Trophoblast cell (in vitro differentiated cells and primary cell): Measurements from ENCODE around the gene KRTAP4-4.

Experiments used
- DNase-seq, 2 donors: peaks; one replicate each; pipeline ENCODE4 v3.0.0-alpha.2; 2016
- H2AFZ ChIP-seq: 2 replicates; pipeline ENCODE4 v1.6.1; 2013; ENCODE audit warnings: low read length, moderate library complexity, mild to moderate bottlenecking; ENCODE audit not compliant: insufficient read depth, poor library complexity
- H2AK5ac ChIP-seq: 2 replicates; pipeline ENCODE4 v1.6.1; 2013; ENCODE audit warnings: mild to moderate bottlenecking, low read length
- H2BK120ac ChIP-seq: 2 replicates; pipeline ENCODE4 v1.6.1; 2013; ENCODE audit warnings: low read length, mild to moderate bottlenecking, moderate library complexity; ENCODE audit not compliant: insufficient read depth, poor library complexity
- H2BK12ac ChIP-seq: 2 replicates; pipeline ENCODE4 v1.6.1; 2013; ENCODE audit warnings: mild to moderate bottlenecking, low read length, moderate library complexity
- H2BK5ac ChIP-seq: 2 replicates; pipeline ENCODE4 v1.6.1; 2013; ENCODE audit warnings: low read length, low read depth, moderate library complexity, mild to moderate bottlenecking; ENCODE audit not compliant: poor library complexity
- H3K14ac ChIP-seq: 2 replicates; pipeline ENCODE4 v1.6.1; 2013; ENCODE audit warnings: mild to moderate bottlenecking, low read length
- H3K18ac ChIP-seq: 2 replicates; pipeline ENCODE4 v1.6.1; 2013; ENCODE audit warnings: mild to moderate bottlenecking, low read length
- H3K23ac ChIP-seq: 2 replicates; pipeline ENCODE4 v1.6.1; 2013; ENCODE audit warnings: low read length
- H3K27ac ChIP-seq: 2 replicates; pipeline ENCODE4 v1.5.1; 2013; ENCODE audit warnings: low read depth, mild to moderate bottlenecking, inconsistent platforms, low read length, moderate library complexity
- H3K27me3 ChIP-seq: 2 replicates; pipeline ENCODE4 v1.6.1; 2013; ENCODE audit warnings: inconsistent platforms, mild to moderate bottlenecking, low read length, moderate library complexity; ENCODE audit not compliant: insufficient read depth
- H3K36me3 ChIP-seq, 2 experiments: 1 replicate in 1 of 2; 2 replicates in 1 of 2; pipeline ENCODE4 v1.6.1; 2013; ENCODE audit warnings: low read length in 2 of 2, mild to moderate bottlenecking in 2 of 2, moderate library complexity in 1 of 2; ENCODE audit not compliant: insufficient read depth in 2 of 2, control insufficient read depth in 1 of 2
- H3K4ac ChIP-seq: 2 replicates; pipeline ENCODE4 v1.6.1; 2013; ENCODE audit warnings: low read depth, mild to moderate bottlenecking, low read length, moderate library complexity
- H3K4me1 ChIP-seq, 2 experiments: 1 replicate in 1 of 2; 2 replicates in 1 of 2; pipeline ENCODE4 v1.6.1; 2013; ENCODE audit warnings: low read length in 2 of 2, mild to moderate bottlenecking in 2 of 2, moderate library complexity in 1 of 2; ENCODE audit not compliant: insufficient read depth in 2 of 2, control insufficient read depth in 1 of 2
- H3K4me2 ChIP-seq: 2 replicates; pipeline ENCODE4 v1.6.1; 2013; ENCODE audit warnings: inconsistent platforms, mild to moderate bottlenecking, low read length, moderate library complexity
- H3K4me3 ChIP-seq: 2 replicates; pipeline ENCODE4 v1.5.1; 2013; ENCODE audit warnings: mild to moderate bottlenecking, low read depth, low read length, inconsistent platforms
- H3K79me1 ChIP-seq: one replicate; pipeline ENCODE4 v1.6.1; 2013; ENCODE audit warnings: low read length
- H3K79me2 ChIP-seq: 2 replicates; pipeline ENCODE4 v1.6.1; 2013; ENCODE audit warnings: low read length, mild to moderate bottlenecking; ENCODE audit not compliant: control insufficient read depth, insufficient read depth, poor library complexity
- H3K9ac ChIP-seq: 2 replicates; pipeline ENCODE4 v1.6.1; 2013; ENCODE audit warnings: mild to moderate bottlenecking, low read length
- H3K9me3 ChIP-seq: 2 replicates; pipeline ENCODE4 v1.6.1; 2013; ENCODE audit warnings: low read depth, mild to moderate bottlenecking, control low read depth, inconsistent platforms, low read length; ENCODE audit not compliant: insufficient read depth
- H4K12ac ChIP-seq: 2 replicates; pipeline ENCODE4 v1.6.1; 2013; ENCODE audit warnings: low read depth, mild to moderate bottlenecking, low read length, moderate library complexity
- H4K8ac ChIP-seq: 2 replicates; pipeline ENCODE4 v1.6.1; 2013; ENCODE audit warnings: low read depth, mild to moderate bottlenecking, low read length, moderate library complexity
- H4K91ac ChIP-seq: one replicate; pipeline ENCODE4 v1.6.1; 2013; ENCODE audit warnings: low read depth, mild to moderate bottlenecking, low read length, moderate library complexity
- WGBS: extraction: QIAGEN DNeasy Blood & Tissue Kit; methylation state at CpG from one replicate; pipeline ENCODE4 v1.1.7; 2013; ENCODE audit warnings: missing lambda C conversion rate; ENCODE audit not compliant: insufficient read length, insufficient coverage; ENCODE audit errors: extremely low coverage; 5-methylcytosine and 5-hydroxymethylcytosine counted together

The KRTAP4-4 gene

GRCh38 chr17:41178843-41179616 lies 18.5 kb upstream of the KRTAP4-4 start:
- H2BK5ac ChIP-seq, result no peak overlapping the region
- H3K27ac ChIP-seq, result no peak overlapping the region
- no peak overlapping the region for H2BK120ac ChIP-seq
- H3K4ac ChIP-seq, result no peak overlapping the region
- no peak overlapping the region for H3K18ac ChIP-seq
- no peaks in the 10 kb centered on the region for H3K79me1 ChIP-seq
- no peak for DNase-seq
- H3K4me3 ChIP-seq, result no peak overlapping the region
- H3K79me2 ChIP-seq, result no peaks in the 10 kb centered on the region
- H3K9me3 ChIP-seq, result no peaks in the 10 kb centered on the region
- no peaks in the 10 kb centered on the region for H3K27me3 ChIP-seq
- no peak overlapping the region for H4K8ac ChIP-seq
- H3K9ac ChIP-seq, result no peak overlapping the region
- no peaks in the 10 kb centered on the region for H3K36me3 ChIP-seq
- H2AFZ ChIP-seq, result no peak overlapping the region
- H3K14ac ChIP-seq, result no peak overlapping the region
- no peak overlapping the region for H3K23ac ChIP-seq
- H4K91ac ChIP-seq, result no peak overlapping the region
- no peak overlapping the region for H3K4me2 ChIP-seq
- no peak overlapping the region for H2BK12ac ChIP-seq
- H4K12ac ChIP-seq, result no peak overlapping the region
- no peaks in the 10 kb centered on the region for H3K4me1 ChIP-seq
- no peak overlapping the region for H2AK5ac ChIP-seq
- WGBS, result no CpG with 5 or more reads among the region's 1 CpG

- no peaks in the 10 kb centered on the region for H3K79me1 ChIP-seq
- H2BK12ac ChIP-seq, result no peak overlapping the region
Observed at GRCh38 chr17:41178341-41178740, 17.8 kb upstream of the KRTAP4-4 start.

GRCh38 chr17:41177727-41178271 lies 17.3 kb upstream of the KRTAP4-4 start, which contains the start of gene KRTAP4-2:
TSS of gene KRTAP4-2 (minus strand) at chr17:41178221. CDS start at chr17:41178164, 57 bp downstream.
- H2AK5ac ChIP-seq, result no peak within 1 kb of the TSS
- no peak within 1 kb of the TSS for H3K14ac ChIP-seq
- no peaks in the 10 kb centered on the region for H3K79me2 ChIP-seq
- no peak within 1 kb of the TSS for H2BK120ac ChIP-seq
- H3K4me1 ChIP-seq, result no peaks in the 10 kb centered on the region
- no peak within 1 kb of the TSS for H4K8ac ChIP-seq
- DNase-seq, result no peak
- H2AFZ ChIP-seq, result no peak within 1 kb of the TSS
- WGBS, result no CpG with 5 or more reads among the region's 7 CpGs
- no peak within 1 kb of the TSS for H3K18ac ChIP-seq
- H3K36me3 ChIP-seq, result no peaks in the 10 kb centered on the region
- H3K27me3 ChIP-seq, result no peaks in the 10 kb centered on the region
- no peak within 1 kb of the TSS for H3K23ac ChIP-seq
- H2BK12ac ChIP-seq, result no peak within 1 kb of the TSS
- no peak within 1 kb of the TSS for H3K4me3 ChIP-seq
- H3K4me2 ChIP-seq, result no peak within 1 kb of the TSS
- no peaks in the 10 kb centered on the region for H3K9me3 ChIP-seq
- no peak within 1 kb of the TSS for H2BK5ac ChIP-seq
- no peak within 1 kb of the TSS for H4K91ac ChIP-seq
- no peak within 1 kb of the TSS for H4K12ac ChIP-seq
- H3K9ac ChIP-seq, result no peak within 1 kb of the TSS
- H3K27ac ChIP-seq, result no peak within 1 kb of the TSS
- H3K79me1 ChIP-seq, result no peaks in the 10 kb centered on the region
- no peak within 1 kb of the TSS for H3K4ac ChIP-seq

More at GRCh38 chr17:41178341-41178740, 17.8 kb upstream of the KRTAP4-4 start:
- no peak overlapping the region for H3K4ac ChIP-seq
- H2AFZ ChIP-seq, result no peak overlapping the region
- H2BK120ac ChIP-seq, result no peak overlapping the region
- H3K14ac ChIP-seq, result no peak overlapping the region
- H4K12ac ChIP-seq, result no peak overlapping the region
- no peak overlapping the region for H2BK5ac ChIP-seq
- no peak overlapping the region for H3K4me3 ChIP-seq
- H3K36me3 ChIP-seq, result no peaks in the 10 kb centered on the region
- no peak overlapping the region for H4K91ac ChIP-seq
- H3K4me2 ChIP-seq, result no peak overlapping the region
- no CpG with 5 or more reads among the region's 3 CpGs for WGBS
- no peak overlapping the region for H2AK5ac ChIP-seq
- H3K9me3 ChIP-seq, result no peaks in the 10 kb centered on the region
- no peak overlapping the region for H3K9ac ChIP-seq
- H3K27ac ChIP-seq, result no peak overlapping the region
- H3K23ac ChIP-seq, result no peak overlapping the region
- H3K79me2 ChIP-seq, result no peaks in the 10 kb centered on the region
- no peak overlapping the region for H4K8ac ChIP-seq
- H3K4me1 ChIP-seq, result no peaks in the 10 kb centered on the region
- DNase-seq, result no peak
- H3K27me3 ChIP-seq, result no peaks in the 10 kb centered on the region
- H3K18ac ChIP-seq, result no peak overlapping the region

- H4K8ac ChIP-seq, result no peak overlapping the region
- H3K18ac ChIP-seq, result no peak overlapping the region
- no peaks in the 10 kb centered on the region for H3K79me2 ChIP-seq
- no peaks in the 10 kb centered on the region for H3K79me1 ChIP-seq
- no peaks in the 10 kb centered on the region for H3K27me3 ChIP-seq
- no peak overlapping the region for H3K4ac ChIP-seq
- no peak overlapping the region for H4K91ac ChIP-seq
- no peak overlapping the region for H2BK5ac ChIP-seq
- H2AFZ ChIP-seq, result no peak overlapping the region
- no peak overlapping the region for H2BK12ac ChIP-seq
- no peak for DNase-seq
- no peak overlapping the region for H4K12ac ChIP-seq
- no peak overlapping the region for H3K23ac ChIP-seq
- no peaks in the 10 kb centered on the region for H3K9me3 ChIP-seq
- no peak overlapping the region for H3K4me3 ChIP-seq
- H3K4me1 ChIP-seq, result no peaks in the 10 kb centered on the region
- H3K27ac ChIP-seq, result no peak overlapping the region
- no peak overlapping the region for H3K14ac ChIP-seq
- no peak overlapping the region for H3K9ac ChIP-seq
- no peak overlapping the region for H2AK5ac ChIP-seq
- no CpG with 5 or more reads among the region's 3 CpGs for WGBS
- H3K36me3 ChIP-seq, result no peaks in the 10 kb centered on the region
- no peak overlapping the region for H2BK120ac ChIP-seq
- no peak overlapping the region for H3K4me2 ChIP-seq
Observed at GRCh38 chr17:41176744-41177387, 16.3 kb upstream of the KRTAP4-4 start.
